HG03571 (cell line): Measurements from ENCODE around the gene CD248.
"Not testable (repeated sequence)": the region's sequence is repeated elsewhere in the genome, so short reads cannot be mapped to it uniquely, and the experiment has no call there.

Experiments used
- ATAC-seq: cut with Tn5 transposase; IDR thresholded peaks from one replicate; pipeline ENCODE4 v1.9.1; 2021; ENCODE audit not compliant: unreplicated experiment

CD248 gene

DNA sequence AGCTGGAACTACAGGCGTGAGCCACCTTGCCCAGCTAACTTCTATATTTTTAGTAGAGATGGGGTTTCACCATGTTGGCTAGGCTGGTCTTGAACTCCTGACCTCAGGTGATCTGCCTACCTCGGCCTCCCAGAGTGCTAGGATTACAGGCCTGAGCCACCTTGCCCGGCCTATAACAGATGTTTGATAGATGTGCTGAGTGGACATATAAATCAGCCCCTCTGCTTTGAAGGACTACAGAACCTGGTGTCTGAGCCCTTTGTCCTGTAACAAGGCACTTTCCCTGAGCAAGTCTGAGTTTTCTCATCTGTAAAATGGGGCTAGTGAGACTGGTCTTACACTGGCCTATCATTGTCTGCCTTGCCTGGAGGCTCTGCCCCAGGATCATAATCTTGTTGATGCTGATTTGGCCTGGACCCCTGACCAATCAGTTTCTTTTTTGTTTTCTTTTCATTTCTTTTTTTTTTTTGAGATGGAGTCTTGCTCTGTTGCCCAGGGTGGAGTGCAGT is 12.4 kb upstream of the CD248 start:
- ATAC-seq, result no peak

DNA sequence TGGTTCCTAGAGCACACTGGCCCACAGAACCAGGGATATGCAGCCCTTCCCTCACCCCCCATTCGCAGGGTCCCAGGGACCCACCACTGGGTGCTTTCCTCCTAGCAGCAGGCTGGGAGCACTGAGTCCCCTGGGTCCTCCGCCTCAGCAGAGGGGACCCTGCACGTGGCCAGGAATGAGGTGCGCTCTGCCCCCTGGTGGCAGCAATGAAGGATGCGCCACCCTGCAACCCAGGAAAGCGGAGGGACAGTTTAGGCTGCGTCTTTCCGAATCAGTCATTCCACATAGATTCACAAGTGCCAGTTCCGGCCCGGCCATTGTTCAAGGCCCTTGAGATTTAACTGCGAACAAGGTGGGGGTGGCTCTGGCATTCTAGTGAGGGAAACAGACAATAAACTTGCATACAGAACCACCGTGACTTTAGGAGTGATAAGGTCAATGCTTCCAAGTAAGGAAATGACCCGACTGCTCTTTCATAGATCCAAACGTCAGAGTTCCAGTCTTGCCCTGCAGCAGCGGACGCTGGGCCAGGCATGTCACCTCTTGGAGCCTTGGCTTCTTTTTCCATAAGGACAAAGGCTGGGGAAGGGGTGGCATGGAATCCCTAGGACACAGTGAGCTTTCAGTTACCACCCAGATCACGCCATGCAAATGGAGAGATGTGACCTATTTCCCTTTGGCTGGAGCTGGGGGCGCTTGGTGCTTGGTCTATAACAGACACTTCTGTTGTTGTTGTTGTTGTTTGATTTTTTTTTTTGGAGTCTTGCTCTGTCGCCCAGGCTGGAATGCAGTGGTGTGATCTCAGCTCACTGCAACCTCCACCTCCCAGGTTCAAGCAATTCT is 11.7 kb upstream of the CD248 start:
- ATAC-seq, result no peak

DNA sequence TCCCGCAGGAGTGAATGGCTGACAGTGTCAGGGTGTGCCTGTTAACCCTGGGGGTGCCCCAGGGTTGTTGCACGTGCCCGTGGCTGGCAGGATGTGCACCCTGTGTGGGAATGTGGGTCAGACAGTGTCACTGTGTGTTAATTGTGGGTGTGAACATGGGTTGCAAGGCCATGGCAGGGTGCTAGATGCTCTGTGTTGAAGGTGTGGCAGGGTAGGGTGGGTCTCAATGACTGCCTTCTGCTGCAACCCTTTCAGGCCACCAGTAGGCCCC is 11.1 kb upstream of the CD248 start:
- ATAC-seq, result no peak

DNA sequence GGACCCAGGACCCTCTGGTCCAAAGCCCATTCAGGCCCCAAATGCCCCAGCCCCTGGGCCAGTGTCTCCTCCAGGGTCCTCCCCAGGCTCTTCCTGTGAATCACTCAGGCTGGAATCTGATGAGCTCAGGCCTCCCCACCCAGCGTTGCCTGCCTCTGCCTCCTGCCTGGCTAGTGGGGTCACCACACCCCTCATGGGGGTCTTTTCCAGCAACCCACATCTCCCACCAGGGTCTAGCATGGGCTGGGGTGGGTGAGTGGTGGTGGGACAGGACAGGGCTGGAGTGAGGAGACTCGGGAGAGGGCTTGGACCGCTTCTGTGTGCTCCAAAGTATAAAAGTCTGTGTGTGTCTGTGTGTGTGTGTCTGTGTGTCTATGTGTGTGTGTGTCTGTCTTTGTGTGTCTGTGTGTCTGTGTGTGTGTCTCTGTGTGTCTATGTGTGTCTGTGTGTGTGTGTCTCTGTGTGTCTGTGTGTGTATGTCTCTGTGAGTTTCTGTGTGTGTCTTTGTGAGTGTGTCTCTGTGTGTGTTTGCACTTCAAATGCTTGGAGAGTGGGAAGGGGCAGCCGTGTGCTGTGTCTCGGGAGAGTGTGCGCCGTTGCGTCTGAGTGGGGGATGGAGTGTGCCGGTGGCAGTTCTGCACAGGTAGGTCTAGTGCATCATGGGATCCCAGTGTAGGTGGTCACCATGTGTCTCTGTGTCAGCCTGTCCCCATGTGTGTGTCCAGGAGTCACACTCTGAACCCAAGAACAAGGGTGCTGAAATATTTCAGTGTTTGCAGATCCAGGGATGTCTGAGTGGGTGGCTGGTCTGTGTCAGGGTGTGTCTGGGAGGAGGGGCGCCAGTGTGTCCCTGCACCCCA is 10.6 kb upstream of the CD248 start:
- ATAC-seq, result no peak

DNA sequence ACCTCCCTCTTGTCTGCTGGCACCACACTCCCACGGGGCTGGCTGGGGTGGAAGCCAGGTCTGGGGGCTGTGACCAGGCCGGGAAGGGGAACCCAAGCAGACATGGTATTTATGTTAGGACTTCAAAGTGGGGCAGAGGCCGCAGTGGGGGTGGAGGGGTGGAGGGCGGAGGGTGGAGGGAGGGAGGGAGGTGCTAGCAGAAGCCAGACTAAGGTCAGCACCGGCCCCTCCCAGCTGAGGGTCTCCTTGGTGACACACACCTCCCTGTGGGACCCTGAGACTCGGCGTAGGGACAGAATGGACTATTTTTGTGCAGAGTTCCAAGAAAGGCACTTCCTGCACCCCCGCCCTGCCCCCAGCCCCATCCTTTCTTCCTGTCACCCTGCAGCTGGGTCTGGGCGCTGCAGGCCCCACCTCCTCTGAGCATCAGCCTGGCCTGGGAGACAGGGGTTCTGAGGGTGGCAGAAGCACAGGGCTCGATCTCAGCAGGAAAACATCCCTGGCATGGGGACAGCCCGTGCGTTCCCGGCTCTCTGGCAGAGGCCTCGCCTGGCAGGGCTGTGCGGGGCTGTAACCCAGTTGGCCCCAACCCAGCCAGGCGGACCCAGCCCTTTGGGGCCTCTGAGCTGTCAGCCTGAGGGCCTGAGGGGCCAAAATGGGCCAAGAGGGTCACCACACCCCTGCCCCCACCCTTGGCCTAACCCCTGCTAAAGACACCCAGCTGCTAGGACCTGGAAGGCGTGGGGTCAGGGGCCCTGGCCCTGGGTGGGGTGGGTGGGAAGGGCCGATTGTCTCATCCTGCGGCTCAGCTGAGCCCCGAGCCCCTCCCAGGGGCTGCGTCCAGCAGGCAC is 9.6 kb upstream of the CD248 start:
- ATAC-seq, result no peak

DNA sequence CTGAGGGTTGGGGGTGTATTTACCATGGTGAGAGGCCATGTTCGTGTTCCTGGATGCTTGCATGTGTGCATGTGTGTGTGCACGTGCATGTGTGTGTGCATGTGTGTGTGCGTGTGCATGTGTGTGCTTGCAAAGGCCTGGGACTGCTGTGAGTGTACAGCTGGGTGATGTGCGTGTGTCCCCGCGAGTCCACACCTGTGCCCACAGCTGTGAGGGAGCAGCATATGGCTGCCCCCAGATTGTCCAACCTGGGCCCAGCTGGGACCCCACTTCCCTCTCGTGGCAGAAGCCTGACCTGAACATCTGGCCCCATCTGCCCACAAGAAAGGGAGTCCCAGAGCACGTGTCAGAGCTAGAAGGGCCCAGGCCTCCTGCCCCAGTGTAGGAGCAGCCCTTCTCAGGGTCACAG is 8.4 kb upstream of the CD248 start:
- ATAC-seq, result no peak

DNA sequence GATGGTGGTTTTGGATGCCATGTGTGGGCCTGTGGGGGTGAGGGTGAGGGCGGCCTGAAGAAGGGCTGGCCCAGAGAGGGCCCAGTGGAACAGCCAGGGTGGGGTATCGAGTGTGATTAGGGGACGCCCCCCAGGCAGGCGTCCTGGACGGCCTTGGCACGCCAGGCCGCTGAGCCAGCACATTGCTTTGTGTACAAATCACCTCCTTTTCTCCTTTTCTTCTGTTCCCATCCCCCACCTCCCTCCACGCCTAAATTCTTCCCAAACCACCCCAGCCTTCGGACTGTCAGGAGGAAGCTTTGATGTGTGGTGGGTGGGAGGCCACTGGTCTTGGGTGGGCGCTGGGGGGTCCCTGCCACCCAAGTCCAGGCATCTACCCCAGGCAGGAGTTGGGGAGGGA is 7.8 kb upstream of the CD248 start:
- ATAC-seq, result no peak

DNA sequence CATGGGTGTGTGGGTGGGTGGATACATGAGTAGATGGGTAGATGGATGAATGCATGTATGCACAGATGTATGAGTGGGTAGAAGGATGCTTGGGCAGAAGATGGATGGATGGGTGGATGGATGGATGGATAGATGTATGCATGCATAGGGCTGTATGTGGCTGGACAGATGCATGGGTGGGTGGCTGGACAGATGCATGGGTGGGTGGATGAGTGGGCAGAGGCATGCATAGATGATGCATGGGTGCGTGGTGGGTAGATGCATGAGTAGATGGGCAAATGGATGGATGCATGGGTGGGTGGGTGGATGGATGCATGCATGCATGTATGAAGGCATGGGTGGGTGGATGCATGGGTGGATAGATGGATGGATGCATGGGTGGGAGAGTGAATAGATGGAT is 6.8 kb upstream of the CD248 start:
- ATAC-seq, result no peak

DNA sequence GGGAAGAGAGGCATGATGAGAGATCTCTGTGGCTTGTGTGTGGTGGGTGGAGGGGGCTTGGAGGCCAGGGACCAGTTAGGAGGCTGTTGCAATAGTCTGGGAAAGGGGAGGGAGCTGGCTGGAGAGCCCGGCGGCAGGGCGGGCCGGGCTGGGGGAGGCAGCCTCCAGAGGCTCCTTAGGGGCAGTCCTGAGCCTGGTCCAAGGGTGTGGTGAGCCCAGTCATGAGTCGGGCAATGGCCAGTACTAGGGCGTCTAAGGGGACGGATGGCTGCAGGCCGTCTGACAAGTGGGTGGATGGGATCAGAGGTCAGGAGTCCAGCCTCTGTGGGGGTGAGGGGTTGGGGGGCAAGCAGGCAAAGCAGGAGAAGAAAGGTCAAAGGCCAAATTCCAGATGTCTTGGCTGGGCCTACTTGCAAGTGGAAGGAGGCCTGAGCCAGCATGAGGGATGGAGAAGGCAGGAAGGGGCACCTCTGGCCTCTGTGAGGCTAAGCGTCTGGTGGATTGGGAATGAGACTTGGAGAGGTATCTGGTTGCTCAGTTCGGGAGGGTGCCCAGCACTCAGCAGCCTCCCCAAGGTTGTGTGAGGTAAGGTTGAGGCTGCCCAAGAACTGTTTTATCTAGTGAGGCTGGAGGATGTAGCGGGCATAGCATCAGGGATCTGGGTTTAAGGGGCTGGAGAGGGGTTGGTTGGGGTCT is 6.0 kb upstream of the CD248 start:
- ATAC-seq, result no peak

DNA sequence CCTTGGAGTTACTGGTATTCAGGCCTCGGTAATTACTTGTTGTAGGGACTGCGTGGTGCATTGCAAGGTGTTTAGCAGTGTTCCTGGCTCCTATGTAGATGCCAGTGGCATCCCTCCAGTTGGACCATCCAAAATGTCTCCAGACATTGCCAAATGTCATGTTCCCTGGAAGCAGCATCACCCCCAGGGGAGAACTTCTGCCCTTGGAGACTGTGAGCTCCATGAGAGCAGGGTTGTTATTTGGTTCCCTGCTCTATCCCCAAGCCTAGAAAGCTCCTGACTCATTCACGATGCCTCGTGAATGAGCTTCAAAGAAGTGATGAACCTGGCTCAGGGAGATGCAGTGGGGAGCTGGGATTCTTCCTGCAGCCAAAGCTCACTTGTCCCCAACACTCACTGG is 4.8 kb upstream of the CD248 start:
- ATAC-seq, result no peak

DNA sequence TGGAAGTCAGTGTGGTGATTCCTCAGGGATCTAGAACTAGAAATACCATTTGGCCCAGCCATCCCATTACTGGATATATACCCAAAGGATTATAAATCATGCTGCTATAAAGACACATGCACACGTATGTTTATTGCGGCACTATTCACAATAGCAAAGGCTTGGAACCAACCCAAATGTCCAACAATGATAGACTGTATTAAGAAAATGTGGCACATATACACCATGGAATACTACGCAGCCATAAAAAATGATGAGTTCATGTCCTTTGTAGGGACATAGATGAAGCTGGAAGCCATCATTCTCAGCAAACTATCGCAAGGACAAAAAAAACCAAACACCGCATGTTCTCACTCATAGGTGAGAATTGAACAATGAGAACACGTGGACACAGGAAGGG is 3.9 kb upstream of the CD248 start:
- ATAC-seq, result not testable (repeated sequence)

DNA sequence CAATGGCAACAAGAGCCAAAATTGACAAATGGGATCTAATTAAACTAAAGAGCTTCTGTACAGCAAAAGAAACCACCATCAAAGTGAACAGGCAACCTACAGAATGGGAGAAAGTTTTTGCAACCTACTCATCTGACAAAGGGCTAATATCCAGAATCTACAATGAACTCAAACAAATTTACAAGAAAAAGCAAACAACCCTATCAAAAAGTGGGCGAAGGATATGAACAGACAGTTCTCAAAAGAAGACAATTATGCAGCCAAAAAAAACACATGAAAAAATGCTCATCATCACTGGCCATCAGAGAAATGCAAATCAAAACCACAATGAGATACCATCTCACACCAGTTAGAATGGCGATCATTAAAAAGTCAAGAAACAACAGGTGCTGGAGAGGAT is 3.4 kb upstream of the CD248 start:
- ATAC-seq, result not testable (repeated sequence)

DNA sequence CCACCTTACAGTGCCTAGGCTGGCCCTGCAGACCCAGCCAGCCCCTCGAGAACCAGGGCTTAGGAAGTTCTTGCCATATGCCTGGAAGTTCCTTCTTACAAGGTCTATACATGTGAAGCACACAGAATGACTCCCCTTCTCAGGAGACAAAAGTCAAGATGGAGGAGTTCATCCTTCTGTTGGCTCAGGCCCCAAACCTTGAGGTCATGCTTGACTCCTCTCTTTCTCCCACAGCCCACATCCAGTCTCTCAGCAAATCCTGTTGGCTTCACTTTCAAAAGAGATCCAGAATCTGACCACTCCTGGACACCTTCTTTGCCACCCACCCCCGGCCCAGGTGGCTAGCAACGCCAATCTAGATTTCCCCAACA is 1.7 kb upstream of the CD248 start:
- no peak for ATAC-seq

DNA sequence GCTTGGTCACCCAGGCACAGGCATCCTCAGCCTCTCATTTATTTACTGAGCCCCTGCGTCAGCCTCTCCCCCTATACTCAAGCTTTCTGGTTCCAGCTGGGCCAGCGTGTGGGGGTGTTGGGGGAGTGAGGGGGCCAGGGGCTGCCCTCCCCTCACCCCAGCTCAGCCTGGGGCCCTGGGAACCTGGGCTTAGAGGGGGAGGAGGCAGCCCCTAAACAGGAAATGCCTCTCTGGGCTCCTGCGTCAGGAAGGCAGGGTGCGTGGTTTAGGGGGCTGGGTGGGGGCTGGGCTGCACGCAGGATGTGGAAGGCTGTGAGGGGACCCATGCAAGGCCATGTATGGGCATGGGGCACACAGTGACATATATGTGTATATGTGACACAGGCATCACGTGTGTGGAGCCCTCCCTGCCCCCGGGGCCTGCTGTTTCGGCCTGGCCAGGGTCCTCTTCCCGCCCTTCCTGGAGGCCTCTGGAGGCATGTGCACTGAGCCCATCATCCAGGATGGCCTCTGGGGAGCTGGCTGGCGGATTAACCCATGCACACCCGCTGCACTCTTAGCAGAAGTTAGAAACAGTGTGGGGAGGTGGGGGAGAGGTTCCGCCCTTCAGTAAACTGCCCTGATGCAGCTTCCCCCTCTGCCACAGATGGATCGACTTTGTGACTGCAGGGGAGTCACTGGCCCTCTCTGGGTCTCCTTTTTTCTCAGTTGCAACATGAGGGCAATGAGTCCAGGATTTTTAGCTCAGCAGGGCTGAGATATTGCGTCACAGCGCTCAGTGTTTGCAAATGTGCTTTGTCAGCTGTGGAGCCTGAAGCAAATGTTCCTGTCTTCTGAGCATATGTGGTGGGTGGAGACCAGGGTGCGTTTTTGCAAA is 1.1 kb upstream of the CD248 start:
- no peak for ATAC-seq

DNA sequence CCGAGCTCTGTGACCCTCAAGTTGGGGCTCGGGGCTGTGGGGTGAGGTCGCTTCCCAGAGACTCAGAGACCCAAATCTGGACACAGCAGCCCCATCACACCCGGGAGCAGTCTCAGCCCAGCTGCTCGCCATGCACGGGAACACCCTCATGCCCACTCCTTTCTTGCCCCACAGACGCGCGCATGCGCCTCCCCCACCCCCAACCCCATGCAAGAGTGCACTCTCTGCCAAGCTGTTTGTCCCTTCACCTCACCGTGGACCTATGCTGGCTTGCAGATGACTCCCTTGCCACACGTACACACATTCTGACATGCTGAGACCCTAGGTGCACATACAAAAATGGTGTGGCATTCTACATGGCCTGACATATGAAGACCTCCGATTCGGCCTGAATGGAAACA is 478 bp upstream of the CD248 start:
- ATAC-seq, result no peak

DNA sequence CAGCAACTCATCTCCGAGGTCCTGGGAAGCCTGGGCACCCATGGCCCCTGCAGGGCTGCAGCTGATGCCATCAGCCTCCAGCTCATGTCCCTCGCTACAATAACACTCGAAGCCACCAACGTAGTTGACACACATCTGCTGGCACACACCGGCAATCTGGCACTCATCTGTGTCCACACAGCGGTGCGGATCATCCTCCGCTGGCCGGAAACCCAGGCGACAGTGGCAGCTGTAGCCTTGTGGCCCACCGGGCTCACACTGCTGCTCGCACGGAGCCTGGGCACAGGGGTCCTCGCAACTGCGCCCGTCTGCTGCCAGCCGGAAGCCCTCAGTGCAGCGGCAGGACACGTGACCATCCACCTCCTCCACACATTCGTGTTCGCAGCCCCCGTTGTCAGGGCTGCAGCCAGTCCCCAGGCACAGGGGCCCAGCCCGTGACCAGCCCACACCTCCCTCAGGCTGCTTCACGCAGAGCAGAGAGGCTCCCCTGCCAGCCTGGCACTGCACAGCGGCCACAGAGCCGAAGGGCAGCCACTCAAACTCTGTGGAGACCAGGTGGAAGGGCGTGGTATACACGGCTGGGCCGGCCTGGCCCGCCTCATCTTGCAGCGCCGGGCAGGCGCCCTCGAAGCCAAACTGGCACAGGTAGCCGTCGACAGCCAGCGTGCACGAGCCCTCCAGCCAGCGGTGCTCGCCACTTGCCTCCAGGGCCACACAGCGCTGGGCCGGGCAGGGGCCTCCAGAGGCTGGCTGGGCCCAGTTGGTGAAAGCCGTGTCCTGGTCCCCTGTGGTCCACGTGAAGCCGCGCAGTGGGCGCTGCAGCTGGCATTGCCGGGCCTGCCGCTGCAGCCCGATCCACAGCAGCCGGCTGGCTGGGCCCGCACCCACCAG is 678 bp downstream of the CD248 start:
- ATAC-seq, result no peak

DNA sequence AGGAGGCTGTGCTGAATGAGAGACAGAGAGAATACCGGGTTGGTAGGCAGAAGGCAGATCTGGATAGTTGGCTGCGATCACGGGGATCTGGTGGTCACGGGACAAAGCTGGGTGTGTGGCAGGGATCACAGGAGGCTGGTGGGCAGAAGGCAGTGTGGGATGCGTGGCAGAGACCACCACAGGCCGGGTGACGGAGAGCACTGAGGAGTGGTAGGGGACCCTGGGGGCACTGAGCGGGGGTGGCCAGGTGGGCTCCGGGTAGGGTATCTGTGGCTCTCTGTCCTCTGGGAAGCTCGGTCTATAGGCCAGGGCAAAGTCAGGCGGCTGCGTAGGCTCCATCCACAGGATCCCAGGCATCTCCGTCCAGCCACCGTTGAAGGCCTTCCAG is 1.4 kb downstream of the CD248 start:
- ATAC-seq, result no peak

DNA sequence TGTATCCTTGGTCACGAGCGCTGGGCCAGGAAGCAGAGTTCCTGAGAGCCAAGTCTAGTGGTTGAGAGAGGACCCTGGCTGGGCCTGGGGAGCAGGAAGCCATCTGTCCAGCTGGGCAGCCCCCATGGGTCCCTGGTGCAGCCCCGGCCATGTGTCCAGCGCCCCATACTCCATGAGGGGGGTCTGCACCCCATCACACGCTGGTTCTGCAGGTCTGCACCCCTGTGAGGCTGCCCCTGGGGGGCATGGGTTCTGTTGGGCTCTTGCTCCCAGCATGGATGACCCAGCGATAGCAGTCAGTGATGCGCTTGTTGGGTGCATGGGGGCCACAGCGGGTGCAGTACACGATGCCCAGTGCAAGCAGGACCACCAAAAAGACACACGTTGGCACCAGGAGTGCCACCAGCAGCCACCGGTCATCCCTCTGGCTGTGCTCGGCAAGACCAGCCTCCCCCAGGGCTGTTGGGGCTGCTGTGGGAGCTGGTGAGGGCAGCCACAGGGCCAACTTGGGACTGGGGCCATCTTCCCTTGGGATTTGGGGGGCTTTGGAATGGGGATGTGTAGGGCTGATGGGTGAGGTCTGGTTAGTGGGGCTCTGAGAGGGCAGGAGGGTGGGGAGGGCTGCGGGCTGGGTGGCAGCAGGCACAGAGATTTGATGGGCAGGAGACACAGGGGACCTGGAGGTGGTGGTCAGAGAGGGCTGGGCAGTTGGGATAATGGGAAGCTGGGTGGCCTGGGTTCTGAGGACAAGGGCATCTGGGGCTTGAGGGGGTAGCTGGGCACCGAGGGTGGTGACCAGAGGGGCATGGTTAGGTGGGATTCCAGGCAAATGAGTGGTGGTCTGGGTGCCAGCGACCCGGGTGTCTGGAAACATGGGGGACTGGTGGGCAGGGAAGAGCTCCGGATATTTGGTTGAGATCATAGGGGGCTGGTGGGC is 2.0 kb downstream of the CD248 start:
- ATAC-seq, result no peak
